SK-N-SH (cell line): Measurements from ENCODE around the gene SERPINE1. TPM values are rescaled to one million over a fixed set of nuclear protein-coding genes. Genes with fewer than 3 reads are reported as not detected.

Source experiments
- CTCF ChIA-PET: fragments of 300-600, 350-600 bp; formaldehyde crosslinking; extraction: SDS; loops from one replicate; lab custom pipeline; 2021; lab: Yijun Ruan, JAX
- POLR2A ChIA-PET: fragments of 350-600 bp; sonication (Branson Sonifier 250); formaldehyde crosslinking; extraction: SDS; loops from one replicate; lab custom pipeline; 2020; ENCODE audit warnings: antibody characterized with exemption, inconsistent platforms; lab: Yijun Ruan, JAX
- DNase-seq: peaks from one replicate; pipeline ENCODE4 v3.0.0; 2012
- H2AFZ ChIP-seq: fragments of 200-600 bp; sonication (generic); 2 replicates; pipeline ENCODE4 v1.8.1; 2016; ENCODE audit warnings: antibody characterized with exemption, mild to moderate bottlenecking, low read depth
- H3F3A ChIP-seq: fragments of 200-600 bp; sonication (generic); replicated peaks from 2 replicates; pipeline ENCODE3; 2016; ENCODE audit warnings: antibody characterized with exemption, mild to moderate bottlenecking; ENCODE audit not compliant: insufficient read depth
- H3K27ac ChIP-seq, 2 experiments: fragments of 200-500 bp in 1 of 2; fragments of 200-600 bp in 1 of 2; sonication (Bioruptor generic) in 1 of 2; sonication (generic), shearing (Covaris generic) in 1 of 2; 2 replicates each; pipeline versions ENCODE4 v1.5.1 to v1.6.1; 2014 to 2016; ENCODE audit warnings: low read depth in 2 of 2, inconsistent platforms in 1 of 2, low read length in 1 of 2, mild to moderate bottlenecking in 1 of 2, mixed read lengths in 1 of 2
- H3K27me3 ChIP-seq: fragments of 200-600 bp; sonication (generic), shearing (Covaris generic); 2 replicates; pipeline ENCODE4 v1.6.1; 2016; ENCODE audit warnings: mixed run types; ENCODE audit not compliant: insufficient read depth
- H3K36me3 ChIP-seq, 2 experiments: fragments of 200-500 bp in 1 of 2; fragments of 200-600 bp in 1 of 2; sonication (Bioruptor generic) in 1 of 2; sonication (generic) in 1 of 2; replicated peaks in 1 of 2; 2 replicates each; pipeline versions ENCODE3 to v1.5.1; 2014 to 2016; ENCODE audit warnings: low read length in 1 of 2, mild to moderate bottlenecking in 1 of 2; ENCODE audit not compliant: insufficient read depth in 2 of 2, control insufficient read depth in 1 of 2
- H3K4me1 ChIP-seq, 2 experiments: fragments of 200-500 bp in 1 of 2; fragments of 200-600 bp in 1 of 2; sonication (Bioruptor generic) in 1 of 2; sonication (generic), shearing (Covaris generic) in 1 of 2; 2 replicates each; pipeline versions ENCODE4 v1.5.1 to v1.6.1; 2014 to 2016; ENCODE audit warnings: low read depth in 1 of 2, low read length in 1 of 2, mixed run types in 1 of 2; ENCODE audit not compliant: insufficient read depth in 2 of 2, control insufficient read depth in 1 of 2
- H3K4me2 ChIP-seq: fragments of 200-600 bp; sonication (generic), shearing (Covaris generic); 2 replicates; pipeline ENCODE4 v1.6.1; 2017; ENCODE audit warnings: mixed run types
- H3K4me3 ChIP-seq, 2 experiments: fragments of 200-500 bp in 1 of 2; fragments of 200-600 bp in 1 of 2; sonication (Bioruptor generic) in 1 of 2; sonication (generic), shearing (Covaris generic) in 1 of 2; 2 replicates each; pipeline versions ENCODE4 v1.5.1 to v1.8.1; 2014 to 2016; ENCODE audit warnings: low read depth in 2 of 2, inconsistent platforms in 1 of 2, low read length in 1 of 2, mild to moderate bottlenecking in 1 of 2, mixed read lengths in 1 of 2, moderate library complexity in 1 of 2
- H3K79me2 ChIP-seq: fragments of 200-600 bp; sonication (generic); 2 replicates; pipeline ENCODE4 v1.8.1; 2017; ENCODE audit warnings: mild to moderate bottlenecking; ENCODE audit not compliant: insufficient read depth
- H3K9ac ChIP-seq: fragments of 200-600 bp; sonication (generic); 2 replicates; pipeline ENCODE4 v1.6.1; 2017; ENCODE audit warnings: mixed run types
- H3K9me2 ChIP-seq: fragments of 200-600 bp; sonication (generic); 2 replicates; pipeline ENCODE4 v1.6.1; 2017; ENCODE audit warnings: mixed run types
- H3K9me3 ChIP-seq: fragments of 200-600 bp; sonication (generic); 2 replicates; pipeline ENCODE4 v1.6.1; 2017; ENCODE audit warnings: mixed run types, mild to moderate bottlenecking, moderate library complexity
- H4K20me1 ChIP-seq: fragments of 200-600 bp; sonication (generic); 2 replicates; pipeline ENCODE4 v1.6.1; 2017; ENCODE audit warnings: mild to moderate bottlenecking, mixed run types; ENCODE audit not compliant: insufficient read depth
- EZH2phosphoT487 ChIP-seq: fragments of 200-600 bp; sonication (generic); IDR thresholded peaks from 2 replicates; pipeline ENCODE4 v1.6.1; 2017; ENCODE audit warnings: low read depth, mixed run types, mild to moderate bottlenecking, antibody characterized with exemption, moderate library complexity, borderline replicate concordance
- FOXJ3 ChIP-seq: sonication (generic); formaldehyde crosslinking; IDR thresholded peaks from 2 replicates; pipeline ENCODE4 v1.5.1; 2020; ENCODE audit warnings: mild to moderate bottlenecking, missing genetic modification reagents
- GABPA ChIP-seq: IDR thresholded peaks from 2 replicates; pipeline ENCODE4 v1.4.0; 2012; ENCODE audit warnings: low read depth, mild to moderate bottlenecking
- GATA2 ChIP-seq: sonication (generic); formaldehyde crosslinking; IDR thresholded peaks from 2 replicates; pipeline ENCODE4 v1.5.0; 2020; ENCODE audit warnings: mild to moderate bottlenecking, missing genetic modification reagents
- JUND ChIP-seq: IDR thresholded peaks from 2 replicates; pipeline ENCODE4 v1.4.0; 2012
- MEF2A ChIP-seq: IDR thresholded peaks from 2 replicates; pipeline ENCODE4 v1.4.0; 2012; ENCODE audit warnings: low read depth, borderline replicate concordance
- MXI1 ChIP-seq: IDR thresholded peaks from 2 replicates; pipeline ENCODE4 v1.6.1; 2012; ENCODE audit warnings: mild to moderate bottlenecking, low read depth, low read length, improper control_type of control experiment
- NFIC ChIP-seq: IDR thresholded peaks from 2 replicates; pipeline ENCODE4 v1.4.0; 2012; ENCODE audit warnings: borderline replicate concordance
- NRF1 ChIP-seq: IDR thresholded peaks from 2 replicates; pipeline ENCODE4 v1.6.1; 2012; ENCODE audit warnings: low read depth, mild to moderate bottlenecking, low read length
- SMC3 ChIP-seq: IDR thresholded peaks from 2 replicates; pipeline ENCODE4 v1.6.1; 2012; ENCODE audit warnings: low read depth, low read length, improper control_type of control experiment
- TAF1 ChIP-seq: IDR thresholded peaks from 2 replicates; pipeline ENCODE4 v1.6.1; 2012; ENCODE audit warnings: low read depth, mild to moderate bottlenecking, low read length, moderate library complexity, borderline replicate concordance
- TEAD4 ChIP-seq: IDR thresholded peaks from 2 replicates; pipeline ENCODE4 v1.4.0; 2012; ENCODE audit warnings: mild to moderate bottlenecking, borderline replicate concordance; ENCODE audit not compliant: insufficient read depth
- USF1 ChIP-seq: IDR thresholded peaks from 2 replicates; pipeline ENCODE4 v1.4.0; 2012; ENCODE audit warnings: low read depth, borderline replicate concordance
- YY1 ChIP-seq: IDR thresholded peaks from 2 replicates; pipeline ENCODE4 v1.4.0; 2012; ENCODE audit warnings: low read depth, mild to moderate bottlenecking
- WGBS: methylation state at CpG from one replicate; pipeline ENCODE4 v1.1.6; 2017; ENCODE audit warnings: low lambda C conversion rate; 5-methylcytosine and 5-hydroxymethylcytosine counted together
- polyA plus RNA-seq, 3 experiments: library from polyadenylated mRNA; depleted of rRNA; stranded (reverse); fragments of >200 nt; gene quantifications; 2 replicates each; pipeline ENCODE4 v1.2.3, GENCODE V29; 2012
- TF ChIP-seq, protein P1 (sequence below): IDR thresholded peaks from 2 replicates; pipeline ENCODE4; 2012
- TF ChIP-seq, protein P2 (sequence below): fragments of 150-350 bp; IDR thresholded peaks from 2 replicates; pipeline ENCODE4 v1.6.1; 2016; ENCODE audit warnings: mild to moderate bottlenecking, low read depth, low read length
- TF ChIP-seq, protein P3 (sequence below): IDR thresholded peaks from 2 replicates; pipeline ENCODE4 v1.6.1; 2012; ENCODE audit warnings: mild to moderate bottlenecking, low read depth, low read length, moderate library complexity

SERPINE1 gene
- polyA plus RNA-seq, 1 of the 3 experiments (the other 2 are of a cell fraction), result 4,174 TPM

- TF ChIP-seq YY1 (no peak), MXI1 (peak; percentile 94), FOXJ3 (no peak)
- TF ChIP-seq, protein P1, sequence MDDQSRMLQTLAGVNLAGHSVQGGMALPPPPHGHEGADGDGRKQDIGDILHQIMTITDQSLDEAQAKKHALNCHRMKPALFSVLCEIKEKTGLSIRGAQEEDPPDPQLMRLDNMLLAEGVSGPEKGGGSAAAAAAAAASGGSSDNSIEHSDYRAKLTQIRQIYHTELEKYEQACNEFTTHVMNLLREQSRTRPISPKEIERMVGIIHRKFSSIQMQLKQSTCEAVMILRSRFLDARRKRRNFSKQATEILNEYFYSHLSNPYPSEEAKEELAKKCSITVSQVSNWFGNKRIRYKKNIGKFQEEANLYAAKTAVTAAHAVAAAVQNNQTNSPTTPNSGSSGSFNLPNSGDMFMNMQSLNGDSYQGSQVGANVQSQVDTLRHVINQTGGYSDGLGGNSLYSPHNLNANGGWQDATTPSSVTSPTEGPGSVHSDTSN, result no peak
- TF ChIP-seq, protein P2, sequence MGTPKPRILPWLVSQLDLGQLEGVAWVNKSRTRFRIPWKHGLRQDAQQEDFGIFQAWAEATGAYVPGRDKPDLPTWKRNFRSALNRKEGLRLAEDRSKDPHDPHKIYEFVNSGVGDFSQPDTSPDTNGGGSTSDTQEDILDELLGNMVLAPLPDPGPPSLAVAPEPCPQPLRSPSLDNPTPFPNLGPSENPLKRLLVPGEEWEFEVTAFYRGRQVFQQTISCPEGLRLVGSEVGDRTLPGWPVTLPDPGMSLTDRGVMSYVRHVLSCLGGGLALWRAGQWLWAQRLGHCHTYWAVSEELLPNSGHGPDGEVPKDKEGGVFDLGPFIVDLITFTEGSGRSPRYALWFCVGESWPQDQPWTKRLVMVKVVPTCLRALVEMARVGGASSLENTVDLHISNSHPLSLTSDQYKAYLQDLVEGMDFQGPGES, result no peak
Measured at GRCh38 chr7:101153969-101154692, 27.2 kb downstream of the SERPINE1 start, which contains the start of gene AP1S1 (continued).

- Histone ChIP-seq H4K20me1 (no peaks in the 10 kb centered on the region), H3K4me3 (peak overlapping the region; percentile 65 to 88), H3K9me2 (no peaks in the 10 kb centered on the region), H3K36me3 (peaks cover 25 to 26% of the 10 kb centered on the region in 2 experiments), H2AFZ (0 out of 2 replicates have a peak overlapping the region, but pooled peaks have one; percentile 33), H3K9ac (peak overlapping the region; percentile 90), H3K27ac (peak overlapping the region; percentile 38 to 84), H3K27me3 (no peaks in the 10 kb centered on the region), H3K79me2 (peaks cover 30% of the 10 kb centered on the region), H3K4me1 (peaks cover 12 to 15% of the 10 kb centered on the region in 2 experiments; a peak in 2 of 4 replicates), H3F3A (peaks cover 21% of the 10 kb centered on the region), H3K9me3 (no peaks in the 10 kb centered on the region), H3K4me2 (peak overlapping the region; percentile 99)
- ChIA-PET POLR2A (interaction anchor here (1.0 to 3.7 kb wide), 4 partner anchors 8 to 11 kb away, joined by 3 to 43 read pairs (median 11); partner anchors contain the start of gene VGF), CTCF (interaction anchor here (0.6 to 7.9 kb wide), 10 partner anchors 8 to 128 kb away, joined by 3 to 116 read pairs (median 7); partner anchors contain the start of gene VGF)
- TF ChIP-seq NFIC (no peak), GATA2 (CRISPR knock-in tag) (no peak), NRF1 (no peak), MEF2A (no peak), GABPA (no peak), YY1 (0 out of 2 replicates have a peak, but pooled peaks have one; percentile 37), SMC3 (no peak), TAF1 (0 out of 2 replicates have a peak, but pooled peaks have one; percentile 21), EZH2phosphoT487 (no peak), JUND (no peak), USF1 (no peak), TEAD4 (0 out of 2 replicates have a peak, but pooled peaks have one; percentile 24)
- TF ChIP-seq, protein P3, sequence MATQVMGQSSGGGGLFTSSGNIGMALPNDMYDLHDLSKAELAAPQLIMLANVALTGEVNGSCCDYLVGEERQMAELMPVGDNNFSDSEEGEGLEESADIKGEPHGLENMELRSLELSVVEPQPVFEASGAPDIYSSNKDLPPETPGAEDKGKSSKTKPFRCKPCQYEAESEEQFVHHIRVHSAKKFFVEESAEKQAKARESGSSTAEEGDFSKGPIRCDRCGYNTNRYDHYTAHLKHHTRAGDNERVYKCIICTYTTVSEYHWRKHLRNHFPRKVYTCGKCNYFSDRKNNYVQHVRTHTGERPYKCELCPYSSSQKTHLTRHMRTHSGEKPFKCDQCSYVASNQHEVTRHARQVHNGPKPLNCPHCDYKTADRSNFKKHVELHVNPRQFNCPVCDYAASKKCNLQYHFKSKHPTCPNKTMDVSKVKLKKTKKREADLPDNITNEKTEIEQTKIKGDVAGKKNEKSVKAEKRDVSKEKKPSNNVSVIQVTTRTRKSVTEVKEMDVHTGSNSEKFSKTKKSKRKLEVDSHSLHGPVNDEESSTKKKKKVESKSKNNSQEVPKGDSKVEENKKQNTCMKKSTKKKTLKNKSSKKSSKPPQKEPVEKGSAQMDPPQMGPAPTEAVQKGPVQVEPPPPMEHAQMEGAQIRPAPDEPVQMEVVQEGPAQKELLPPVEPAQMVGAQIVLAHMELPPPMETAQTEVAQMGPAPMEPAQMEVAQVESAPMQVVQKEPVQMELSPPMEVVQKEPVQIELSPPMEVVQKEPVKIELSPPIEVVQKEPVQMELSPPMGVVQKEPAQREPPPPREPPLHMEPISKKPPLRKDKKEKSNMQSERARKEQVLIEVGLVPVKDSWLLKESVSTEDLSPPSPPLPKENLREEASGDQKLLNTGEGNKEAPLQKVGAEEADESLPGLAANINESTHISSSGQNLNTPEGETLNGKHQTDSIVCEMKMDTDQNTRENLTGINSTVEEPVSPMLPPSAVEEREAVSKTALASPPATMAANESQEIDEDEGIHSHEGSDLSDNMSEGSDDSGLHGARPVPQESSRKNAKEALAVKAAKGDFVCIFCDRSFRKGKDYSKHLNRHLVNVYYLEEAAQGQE, result no peak
- TF ChIP-seq, protein P1, result no peak
- DNase-seq, result no peak
- under 1% methylated on average over 28 of the region's 34 CpGs for WGBS
Measured at GRCh38 chr7:101154693-101155102, 27.8 kb downstream of the SERPINE1 start.
